ENCODE data around the gene DPP6. TPM values are rescaled to one million over a fixed set of nuclear protein-coding genes. Genes with fewer than 3 reads are reported as not detected.

DPP6 gene
- total RNA-seq, 1 donor from 2014 or later: 1.2 TPM

DNA sequence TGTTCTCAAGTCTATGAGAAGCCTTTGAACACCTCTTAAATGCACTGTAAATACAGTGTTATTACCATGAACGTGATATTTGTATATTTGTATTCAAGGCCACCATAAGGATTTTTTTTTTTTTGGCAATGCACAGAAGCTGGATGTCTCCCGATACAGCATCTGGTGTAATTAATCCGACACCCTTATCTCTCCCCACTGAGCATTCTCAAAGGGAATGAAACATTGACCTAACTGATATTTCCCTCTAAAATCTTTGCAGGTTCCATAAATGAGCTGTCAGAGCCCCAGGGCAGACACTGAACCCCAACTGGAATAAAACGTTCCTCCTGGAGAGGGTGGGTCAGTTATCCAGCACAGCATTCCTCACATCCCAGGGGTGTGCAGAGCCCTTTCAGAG, 634.1 kb downstream of the DPP6 start:
- DNase-seq (ENCODE audit: low read depth): no peak
- no peak for TF ChIP-seq CTCF (conservative IDR thresholded peaks at IDR 0.05; ENCODE audit: low read depth, low read length)

GRCh38 chr7:154688952-154689351, 636.8 kb downstream of the DPP6 start:
- no peak for DNase-seq (ENCODE audit: low read depth)
- TF ChIP-seq CTCF (conservative IDR thresholded peaks at IDR 0.05; ENCODE audit: low read depth, low read length): no peak
- no peak overlapping the region for H3K4me3 ChIP-seq (ENCODE audit: low read depth, low read length)

More for the DNA sequence above, 634.1 kb downstream of the DPP6 start:
- no peak overlapping the region for H3K4me3 ChIP-seq (ENCODE audit: low read depth, low read length)

DNA sequence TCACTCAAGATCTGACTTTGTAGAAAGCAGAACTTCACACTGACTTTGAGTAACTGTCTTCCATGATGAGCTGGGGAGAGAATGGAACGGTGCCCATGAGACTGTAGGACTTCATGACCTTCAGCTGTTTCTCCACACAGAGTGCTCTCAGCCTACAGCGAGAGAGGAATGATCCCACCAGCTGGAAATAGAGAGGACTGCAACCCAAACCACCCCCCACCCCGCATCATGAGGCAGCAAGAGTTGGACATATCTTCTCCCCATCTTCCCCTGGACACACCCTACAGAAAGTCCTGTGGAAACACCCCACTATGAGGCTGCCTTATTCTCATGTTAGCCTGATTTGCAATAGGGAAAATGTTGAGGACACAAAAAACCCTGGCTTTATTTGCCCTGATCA, 638.2 kb downstream of the DPP6 start:
- H3K4me3 ChIP-seq (ENCODE audit: low read depth, low read length): no peak overlapping the region
- TF ChIP-seq CTCF (conservative IDR thresholded peaks at IDR 0.05; ENCODE audit: low read depth, low read length): no peak
- DNase-seq (ENCODE audit: low read depth): no peak

DNA sequence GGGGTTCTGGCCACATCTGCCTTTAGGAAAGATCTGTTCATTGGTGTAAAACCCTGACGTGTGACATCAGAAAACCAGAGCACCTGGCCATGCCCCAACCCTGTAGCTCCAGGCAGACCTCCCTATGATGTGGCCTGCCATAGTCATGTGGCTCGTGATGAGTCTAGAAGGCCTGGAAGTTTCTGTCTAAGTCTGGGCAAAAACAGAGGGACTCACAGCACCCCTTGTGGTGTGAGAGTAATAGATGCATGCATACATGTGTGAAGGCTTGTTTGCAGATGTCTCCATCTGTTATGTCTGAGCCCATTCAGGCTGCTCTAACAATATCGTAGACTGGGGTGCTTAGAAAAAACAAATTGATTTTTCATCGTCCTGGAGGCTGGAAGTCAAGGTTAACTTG, 641.5 kb downstream of the DPP6 start:
- DNase-seq (ENCODE audit: low read depth): no peak
- TF ChIP-seq CTCF (conservative IDR thresholded peaks at IDR 0.05; ENCODE audit: low read depth, low read length): no peak

GRCh38 chr7:154695836-154696235, 643.6 kb downstream of the DPP6 start:
- H3K4me3 ChIP-seq (ENCODE audit: low read depth, low read length): no peak overlapping the region
- no peak for DNase-seq (ENCODE audit: low read depth)
- no peak for TF ChIP-seq CTCF (conservative IDR thresholded peaks at IDR 0.05; ENCODE audit: low read depth, low read length)

More for the DNA sequence above, 641.5 kb downstream of the DPP6 start:
- no peak overlapping the region for H3K4me3 ChIP-seq (ENCODE audit: low read depth, low read length)

- DNase-seq (ENCODE audit: low read depth): no peak
- no peak overlapping the region for H3K4me3 ChIP-seq (ENCODE audit: low read depth, low read length)
- no peak for TF ChIP-seq CTCF (conservative IDR thresholded peaks at IDR 0.05; ENCODE audit: low read depth, low read length)
Observed at GRCh38 chr7:154696556-154696955, 644.4 kb downstream of the DPP6 start.

- peak; percentile 37 for TF ChIP-seq CTCF (conservative IDR thresholded peaks at IDR 0.05; ENCODE audit: low read depth, low read length)
- no peak overlapping the region for H3K4me3 ChIP-seq (ENCODE audit: low read depth, low read length)
- DNase-seq (ENCODE audit: low read depth): no peak
Observed at GRCh38 chr7:154698726-154699291, 646.6 kb downstream of the DPP6 start.
